CD4-positive, alpha-beta T cell (primary cell): ENCODE data around the gene GATD1. TPM values are rescaled to one million over a fixed set of nuclear protein-coding genes. Genes with fewer than 3 reads are reported as not detected.

Experiments used
- ATAC-seq: fragments of 200-7000 bp; cut with Tn5 transposase; one replicate; pipeline ENCODE4 v1.10.0; 2022; ENCODE audit warnings: mild to moderate bottlenecking; ENCODE audit not compliant: poor library complexity
- CTCF ChIA-PET: fragments of 350-600 bp; sonication (Branson Sonifier 250); formaldehyde crosslinking; loops from one replicate; lab custom pipeline; 2021; ENCODE audit warnings: antibody characterized with exemption, inconsistent platforms; lab: Charles Lee
- POLR2A ChIA-PET: fragments of 350-600 bp; sonication (Branson Sonifier 250); formaldehyde crosslinking; loops from one replicate; lab custom pipeline; 2021; ENCODE audit warnings: antibody characterized with exemption, inconsistent platforms; lab: Charles Lee
- DNase-seq, 14 experiments: peaks; one replicate each; pipeline ENCODE4 v3.0.0-alpha.2; 2013 to 2020; ENCODE audit warnings: mixed read lengths in 2 of 14
- H3K27ac ChIP-seq, 2 donors: one replicate each; pipeline versions ENCODE4 v1.5.1 to v1.7.0; 2013; ENCODE audit warnings: low read length in 2 of 2, low read depth in 1 of 2, mild to moderate bottlenecking in 1 of 2
- H3K27me3 ChIP-seq, 2 experiments: 1 replicate in 1 of 2; 2 replicates in 1 of 2; pipeline versions ENCODE4 v1.6.1 to v1.7.0; 2013; ENCODE audit warnings: low read length in 2 of 2, control low read depth in 1 of 2, mild to moderate bottlenecking in 1 of 2, moderate library complexity in 1 of 2; ENCODE audit not compliant: insufficient read depth in 2 of 2, control insufficient read depth in 1 of 2
- H3K36me3 ChIP-seq: one replicate; pipeline ENCODE4 v1.6.1; 2013; ENCODE audit warnings: low read length, control low read depth; ENCODE audit not compliant: insufficient read depth
- H3K4me1 ChIP-seq: one replicate; pipeline ENCODE4 v1.6.1; 2013; ENCODE audit warnings: low read length, control low read depth; ENCODE audit not compliant: insufficient read depth
- H3K4me3 ChIP-seq: one replicate; pipeline ENCODE4 v1.5.1; 2013; ENCODE audit warnings: mild to moderate bottlenecking, low read length, moderate library complexity
- H3K9me3 ChIP-seq, 2 experiments: 1 replicate in 1 of 2; 2 replicates in 1 of 2; pipeline versions ENCODE4 v1.6.1 to v1.7.0; 2013; ENCODE audit warnings: low read length in 2 of 2, mild to moderate bottlenecking in 2 of 2, control low read depth in 1 of 2, moderate library complexity in 1 of 2; ENCODE audit not compliant: control insufficient read depth in 1 of 2, insufficient read depth in 1 of 2
- H3K27ac Mint-ChIP-seq: one replicate; pipeline ENCODE4 v1.8.0; 2020; ENCODE audit warnings: mixed read lengths
- H3K27me3 Mint-ChIP-seq: one replicate; pipeline ENCODE4 v1.8.0; 2021; ENCODE audit warnings: mixed read lengths
- H3K36me3 Mint-ChIP-seq: one replicate; pipeline ENCODE4 v1.8.0; 2021; ENCODE audit warnings: low read depth, mixed read lengths
- H3K4me1 Mint-ChIP-seq: one replicate; pipeline ENCODE4 v1.8.0; 2021; ENCODE audit warnings: low read depth, mixed read lengths
- H3K4me3 Mint-ChIP-seq: one replicate; pipeline ENCODE4 v1.8.0; 2020; ENCODE audit warnings: mild to moderate bottlenecking, mixed read lengths
- H3K9me3 Mint-ChIP-seq: one replicate; pipeline ENCODE4 v1.8.0; 2020; ENCODE audit warnings: mixed read lengths
- CTCF ChIP-seq: fragments of 200-600 bp; IDR thresholded peaks from one replicate; pipeline ENCODE4 v1.8.0; 2022; ENCODE audit warnings: antibody characterized with exemption, mild to moderate bottlenecking
- intact Hi-C, 2 experiments: fragments of 100-400 bp; cut with DNase I in 1 of 2; cut with micrococcal nuclease in 1 of 2; formaldehyde crosslinking; loops; one replicate each; pipeline versions ENCODE4 v1.15.1 to v1.9.0; 2023 to 2025; cut with DNase I, micrococcal nuclease
- total RNA-seq, 174 experiments: library from RNA in 2 of 174; stranded (reverse) in 2 of 174; gene quantifications; one replicate each; pipeline ENCODE4 v1.2.3 and lab custom pipeline; 2021 to 2026

Gene GATD1
- total RNA-seq, 2 experiments from 2014 or later, result 14.7 to 16.1 TPM

GRCh38 chr11:726278-727220 lies 50.7 kb downstream of the GATD1 start:
- H3K9me3 ChIP-seq, result peaks cover 0 to 3% of the 10 kb centered on the region in 2 experiments
- Mint-ChIP-seq H3K36me3 (no peaks in the 10 kb centered on the region), H3K4me3 (peak overlapping the region; percentile 74), H3K27me3 (peaks cover 15% of the 10 kb centered on the region), H3K27ac (no peak overlapping the region), H3K4me1 (peaks cover 7% of the 10 kb centered on the region), H3K9me3 (no peaks in the 10 kb centered on the region)
- ChIA-PET POLR2A (interaction anchor here (0.8 to 3.6 kb wide), 14 partner anchors 17 to 520 kb away, joined by 3 to 41 read pairs (median 5); partner anchors contain the start of genes BET1L, DEAF1, LMNTD2 and PHRF1), CTCF (interaction anchor here (0.8 to 2.3 kb wide), 5 partner anchors 21 to 172 kb away, joined by 3 to 9 read pairs (median 4); partner anchors contain the start of gene TALDO1)
- intact Hi-C loops, result loop anchor here (1.0 to 5.0 kb wide), 2 partner anchors 30 to 34 kb away; no protein-coding TSS in a partner anchor
- H3K27me3 ChIP-seq, result peaks cover under 1 to 7% of the 10 kb centered on the region in 2 experiments
- peak overlapping the region; percentile 41 for H3K4me3 ChIP-seq
- H3K4me1 ChIP-seq, result peaks cover 49% of the 10 kb centered on the region
- no peak overlapping the region for H3K27ac ChIP-seq
- DNase-seq (peak in 10 of 14 experiments; percentile 35 to 75 (median 54)), ATAC-seq (peak; percentile 50)
- no peak for TF ChIP-seq CTCF
- H3K36me3 ChIP-seq, result no peaks in the 10 kb centered on the region

- Mint-ChIP-seq H3K4me3 (peak overlapping the region; percentile 74), H3K27ac (no peak overlapping the region), H3K27me3 (peaks cover 19% of the 10 kb centered on the region), H3K4me1 (peaks cover 7% of the 10 kb centered on the region), H3K9me3 (no peaks in the 10 kb centered on the region), H3K36me3 (no peaks in the 10 kb centered on the region)
- ATAC-seq, result no peak
- TF ChIP-seq CTCF, result no peak
- DNase-seq, result peak in 1 of 14 experiments; percentile 42
- Histone ChIP-seq H3K36me3 (no peaks in the 10 kb centered on the region), H3K27me3 (peaks cover 5 to 14% of the 10 kb centered on the region in 2 experiments), H3K9me3 (peaks cover 0 to 10% of the 10 kb centered on the region in 2 experiments), H3K27ac (no peak overlapping the region), H3K4me3 (peak overlapping the region; percentile 41), H3K4me1 (peaks cover 58% of the 10 kb centered on the region)
- ChIA-PET CTCF (interaction anchor here (0.8 to 2.3 kb wide), 4 partner anchors 21 to 171 kb away, joined by 3 to 9 read pairs (median 4); partner anchors contain the start of gene TALDO1), POLR2A (interaction anchor here (0.5 to 3.6 kb wide), 16 partner anchors 18 to 519 kb away, joined by 3 to 41 read pairs (median 4); partner anchors contain the start of genes BET1L, DEAF1, LMNTD2 and PHRF1)
- intact Hi-C loops, result loop anchor here (2.0 to 5.0 kb wide), 2 partner anchors 33 to 37 kb away; no protein-coding TSS in a partner anchor
These were observed 51.6 kb downstream of the GATD1 start for GRCh38 chr11:725624-726202.
